NCI-H748 (cell line): ENCODE measurements around the gene ISLR2.
"Not testable (repeated sequence)": the region's sequence is repeated elsewhere in the genome, so short reads cannot be mapped to it uniquely, and the experiment has no call there.

Experiments
- DNase-seq: peaks from one replicate; lab custom pipeline; 2025; ENCODE audit not compliant: unreplicated experiment; lab: John Stamatoyannopoulos, UW

ISLR2 gene

GRCh38 chr15:74156678-74157411, 26.5 kb downstream of the ISLR2 start:
- DNase-seq = peak; percentile 71

DNA sequence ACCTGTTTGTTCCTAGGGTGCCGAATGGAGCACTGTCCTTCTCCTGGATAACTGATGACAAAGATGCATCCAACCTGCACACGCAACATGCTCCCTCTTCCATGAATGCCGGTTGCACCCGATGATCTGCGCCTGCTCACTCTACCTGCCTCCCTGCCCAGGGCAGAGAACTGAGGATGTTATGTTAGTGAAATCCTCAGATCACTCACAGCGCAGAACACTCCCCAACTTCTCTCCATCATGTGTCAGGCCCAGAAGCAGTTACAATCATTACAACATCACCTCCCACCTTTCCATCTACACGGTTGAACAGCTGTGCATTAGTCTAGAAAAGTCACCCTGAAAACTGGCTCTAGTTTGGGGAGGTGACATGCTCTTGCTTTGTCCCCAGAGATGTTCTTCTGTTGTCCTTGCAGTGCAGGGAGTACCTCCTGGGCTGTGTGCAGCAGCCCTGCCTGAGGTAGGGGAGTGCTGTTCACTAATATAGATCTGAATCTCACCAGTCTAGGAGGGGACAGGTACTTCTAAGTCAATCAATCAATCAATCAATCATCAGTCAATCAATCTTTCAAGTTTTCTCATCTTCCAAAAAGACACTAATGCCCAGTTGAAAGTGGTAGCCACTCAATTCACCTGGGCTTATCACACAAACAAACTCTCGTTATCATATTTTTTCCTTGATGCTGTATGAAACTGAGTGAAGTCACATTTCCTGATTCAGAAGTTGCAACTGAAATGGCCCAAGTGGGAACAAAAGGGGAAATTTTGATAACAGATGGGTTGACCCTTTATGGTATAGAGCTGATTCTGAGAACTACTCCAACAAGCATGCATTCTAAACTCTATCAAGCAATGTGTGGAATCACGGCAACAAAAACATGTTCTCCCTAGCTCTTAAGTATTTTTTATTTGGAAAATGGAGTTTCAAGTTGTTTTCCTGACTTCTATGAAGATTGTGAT, 27.8 kb downstream of the ISLR2 start:
- no peak for DNase-seq

GRCh38 chr15:74158855-74159650, 28.7 kb downstream of the ISLR2 start:
- no peak for DNase-seq

DNA sequence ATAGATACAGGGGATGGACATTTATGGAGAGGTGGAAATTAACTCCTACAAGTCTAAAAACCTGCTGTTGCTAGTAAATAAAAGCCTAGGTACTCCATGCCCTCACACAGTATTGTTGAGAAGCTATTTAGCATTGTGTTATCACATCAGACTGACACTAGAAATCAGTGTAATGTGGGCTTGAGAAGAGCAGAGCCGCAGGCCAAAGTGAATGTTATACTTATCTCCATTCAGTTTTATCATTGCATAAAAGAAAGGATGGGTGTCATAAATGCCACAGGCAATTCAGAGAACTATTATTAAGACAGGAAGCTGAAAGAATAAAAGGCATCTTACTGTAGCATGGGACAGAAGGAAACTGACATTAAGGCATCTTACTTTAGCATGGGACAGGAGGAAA, 29.4 kb downstream of the ISLR2 start:
- no peak for DNase-seq

DNA sequence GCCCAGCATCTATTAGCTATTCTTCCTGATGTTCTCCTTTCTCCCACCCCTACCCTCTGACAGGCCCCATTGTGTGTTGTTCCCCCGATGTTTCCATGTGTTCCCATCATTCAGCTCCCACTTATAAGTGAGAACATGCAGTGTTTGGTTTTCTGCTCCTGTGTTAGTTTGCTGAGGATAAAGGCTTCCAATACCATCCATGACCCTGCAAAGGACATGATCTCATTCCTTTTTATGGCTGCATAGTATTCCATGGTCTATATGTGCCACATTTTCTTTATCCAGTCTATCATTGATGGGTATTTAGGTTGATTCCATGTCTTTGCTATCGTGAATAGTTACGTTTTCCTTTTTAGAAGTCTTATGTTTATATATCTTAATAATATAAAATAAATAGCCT, 30.0 kb downstream of the ISLR2 start:
- DNase-seq = not testable (repeated sequence)

DNA sequence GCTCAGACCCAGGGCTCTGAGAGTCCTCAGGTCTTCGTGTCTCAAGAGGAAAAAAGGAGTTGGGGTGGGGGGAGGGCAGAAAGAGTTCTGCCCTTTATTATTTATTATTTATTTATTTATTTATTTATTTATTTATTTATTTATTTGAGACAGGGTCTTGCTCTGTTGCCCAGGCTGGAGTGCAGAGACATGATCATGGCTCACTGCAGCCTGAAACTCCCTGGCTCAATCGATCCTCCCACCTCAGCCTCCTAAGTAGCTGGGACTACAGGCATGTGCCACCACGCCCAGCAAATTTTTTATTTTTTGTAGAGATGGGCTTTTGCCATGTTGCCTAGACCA, 31.8 kb downstream of the ISLR2 start:
- DNase-seq = not testable (repeated sequence)

DNA sequence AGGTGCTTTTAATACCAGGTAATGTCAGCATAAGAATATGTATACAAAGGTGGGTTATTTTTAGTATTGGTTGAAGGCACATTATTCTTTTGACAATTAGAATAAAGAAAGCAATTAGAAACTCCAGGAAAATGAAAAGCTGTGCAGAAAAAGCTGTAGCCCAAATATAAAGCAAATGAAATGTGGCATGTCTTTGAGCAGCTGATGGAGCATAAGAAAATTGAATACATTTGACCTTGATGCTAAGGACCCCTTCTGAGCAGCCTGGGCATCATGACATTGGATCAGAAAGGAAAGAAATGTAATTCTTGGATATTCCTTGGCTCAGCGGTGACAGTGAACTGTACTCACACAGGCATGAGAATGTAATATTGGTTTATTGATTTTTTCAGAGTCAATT, 35.1 kb downstream of the ISLR2 start:
- DNase-seq = no peak

DNA sequence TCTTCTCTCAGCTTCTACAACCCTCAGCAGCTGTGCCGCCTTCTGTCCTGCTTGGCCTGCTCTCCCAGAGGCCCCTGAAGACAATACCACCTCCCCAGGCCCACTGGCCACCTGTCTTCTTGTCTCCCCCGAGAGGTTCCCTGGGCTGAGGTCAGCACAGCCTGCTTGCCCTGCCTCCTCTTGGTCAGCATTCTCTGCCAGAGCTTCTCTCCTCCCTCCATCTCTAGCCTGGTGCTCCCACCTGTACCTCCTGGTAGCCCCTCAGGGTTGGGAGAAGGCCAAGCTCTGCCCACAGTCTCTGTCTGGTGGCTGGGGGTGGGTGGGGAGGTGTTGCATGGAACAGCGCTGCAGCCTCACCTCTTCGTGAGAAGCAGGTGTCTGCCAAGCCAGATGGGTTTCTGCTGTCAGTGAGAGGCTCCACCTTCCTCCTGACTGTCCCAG, 37.5 kb downstream of the ISLR2 start:
- no peak for DNase-seq

- DNase-seq = no peak
These were observed 38.3 kb downstream of the ISLR2 start for GRCh38 chr15:74168711-74169126.

GRCh38 chr15:74170071-74170844, 39.9 kb downstream of the ISLR2 start:
- DNase-seq = no peak

DNA sequence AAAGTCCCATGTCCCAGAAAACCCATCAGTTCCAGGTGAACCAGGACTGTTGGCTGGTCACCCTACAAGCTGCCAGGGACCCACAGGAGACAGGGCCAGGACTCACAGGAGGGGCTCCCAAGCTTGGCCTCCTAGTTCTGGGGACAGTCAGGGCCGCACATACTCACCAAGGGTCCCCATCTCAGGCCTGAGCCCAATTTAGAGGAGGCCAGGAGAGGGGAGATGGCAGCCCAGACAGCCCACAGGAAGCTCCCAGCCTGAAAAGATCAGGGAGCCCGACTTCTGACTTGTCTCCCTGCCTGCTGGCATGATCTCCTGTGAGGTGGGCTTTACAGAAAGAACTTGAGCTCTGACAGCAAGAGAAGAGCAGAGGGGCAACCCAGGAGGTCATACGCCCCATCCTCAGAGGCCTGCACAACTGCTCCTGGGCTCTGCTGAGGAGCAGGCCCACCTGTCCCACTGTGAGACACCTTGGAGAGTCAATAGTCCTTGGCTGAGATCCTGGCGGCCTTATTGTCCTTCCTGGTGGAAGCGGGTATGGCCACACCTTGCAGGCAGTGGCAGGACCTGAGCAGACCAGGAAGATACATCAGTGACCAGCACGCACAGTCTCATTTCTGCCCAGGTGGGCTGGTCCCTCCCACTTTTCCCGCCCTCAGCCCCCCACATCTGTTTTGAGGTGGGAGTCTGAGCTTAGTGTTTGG, 40.6 kb downstream of the ISLR2 start:
- DNase-seq = peak; percentile 38

- DNase-seq = no peak
These were observed 41.7 kb downstream of the ISLR2 start for GRCh38 chr15:74171965-74172541.

DNA sequence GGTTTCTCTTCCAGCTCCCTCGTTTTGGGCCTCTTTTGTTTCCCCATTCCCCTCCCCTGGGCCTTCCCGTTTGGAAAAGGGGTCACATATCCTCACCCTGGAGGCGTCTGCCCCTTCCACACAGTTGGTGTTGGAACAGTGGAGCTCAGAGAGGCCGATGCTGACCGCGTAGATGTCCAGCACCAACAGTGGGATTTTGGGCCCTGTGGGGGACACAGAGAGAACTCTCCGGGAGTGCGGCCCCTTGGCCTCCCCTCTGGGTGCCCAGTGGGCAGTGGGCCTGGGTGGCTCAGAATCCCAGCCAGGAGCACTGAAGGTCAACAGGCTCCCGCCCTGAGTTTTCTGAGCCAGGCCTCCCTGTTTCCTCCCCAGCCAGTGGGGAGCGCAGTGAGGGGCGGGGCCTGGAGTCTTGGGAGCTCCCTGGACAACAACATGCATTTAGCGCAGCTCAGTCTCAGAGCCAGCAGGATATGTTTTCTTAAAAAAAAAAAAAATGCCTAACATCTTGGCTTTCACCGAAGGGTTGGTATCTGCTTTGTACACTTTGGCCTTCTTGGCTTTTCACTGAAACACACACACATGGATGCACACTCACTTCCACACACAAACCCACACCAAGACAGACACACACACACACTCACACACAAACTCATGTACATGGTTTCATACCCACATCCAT, 42.5 kb downstream of the ISLR2 start:
- no peak for DNase-seq

- no peak for DNase-seq
These were observed 43.2 kb downstream of the ISLR2 start, which contains the start of gene ISLR for GRCh38 chr15:74173380-74174218. Gene ISLR, plus strand, starts transcription at chr15:74173710. Its CDS starts 1,149 bp downstream, at chr15:74174859.

- DNase-seq = no peak
These were observed 44.0 kb downstream of the ISLR2 start for GRCh38 chr15:74174219-74174957.

DNA sequence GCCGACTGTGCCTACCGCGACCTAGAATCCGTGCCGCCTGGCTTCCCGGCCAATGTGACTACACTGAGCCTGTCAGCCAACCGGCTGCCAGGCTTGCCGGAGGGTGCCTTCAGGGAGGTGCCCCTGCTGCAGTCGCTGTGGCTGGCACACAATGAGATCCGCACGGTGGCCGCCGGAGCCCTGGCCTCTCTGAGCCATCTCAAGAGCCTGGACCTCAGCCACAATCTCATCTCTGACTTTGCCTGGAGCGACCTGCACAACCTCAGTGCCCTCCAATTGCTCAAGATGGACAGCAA, 44.5 kb downstream of the ISLR2 start:
- DNase-seq = no peak
